ENCODE data around the gene ABLIM1.

Gene ABLIM1

GRCh38 chr10:114544045-114544659 is 113.9 kb downstream of the ABLIM1 start:
- DNase-seq (ENCODE audit: low read depth): no peak

- no peak for DNase-seq (ENCODE audit: low read depth)
Observed at GRCh38 chr10:114543456-114543855, 114.6 kb downstream of the ABLIM1 start.

- no peak for DNase-seq (ENCODE audit: low read depth)
Observed at GRCh38 chr10:114542373-114542772, 115.7 kb downstream of the ABLIM1 start.

- peak; percentile 4 for DNase-seq (ENCODE audit: low read depth)
Observed at GRCh38 chr10:114541797-114542160, 116.3 kb downstream of the ABLIM1 start.

- peak; percentile 15 for DNase-seq (ENCODE audit: low read depth)
Observed at GRCh38 chr10:114541081-114541796, 116.8 kb downstream of the ABLIM1 start.

- no peak for DNase-seq (ENCODE audit: low read depth)
Observed at GRCh38 chr10:114540236-114540635, 117.8 kb downstream of the ABLIM1 start.

- no peak for DNase-seq (ENCODE audit: low read depth)
Observed at GRCh38 chr10:114539623-114540022, 118.5 kb downstream of the ABLIM1 start.

- DNase-seq (ENCODE audit: low read depth): no peak
Observed at GRCh38 chr10:114538181-114538906, 119.7 kb downstream of the ABLIM1 start.

- no peak for DNase-seq (ENCODE audit: low read depth)
Observed at GRCh38 chr10:114537736-114538135, 120.3 kb downstream of the ABLIM1 start.

GRCh38 chr10:114534571-114534981 is 123.5 kb downstream of the ABLIM1 start:
- no peak for DNase-seq (ENCODE audit: low read depth)

- DNase-seq (ENCODE audit: low read depth): no peak
Observed at GRCh38 chr10:114532226-114532625, 125.8 kb downstream of the ABLIM1 start.

GRCh38 chr10:114526504-114527238 is 131.4 kb downstream of the ABLIM1 start:
- DNase-seq (ENCODE audit: low read depth): peak; percentile 16

GRCh38 chr10:114526126-114526503 is 132.0 kb downstream of the ABLIM1 start:
- no peak for DNase-seq (ENCODE audit: low read depth)

- DNase-seq (ENCODE audit: low read depth): no peak
Observed at GRCh38 chr10:114525368-114525949, 132.6 kb downstream of the ABLIM1 start.

- DNase-seq (ENCODE audit: low read depth): no peak
Observed at GRCh38 chr10:114523876-114524275, 134.2 kb downstream of the ABLIM1 start.

- no peak for DNase-seq (ENCODE audit: low read depth)
Observed at GRCh38 chr10:114521255-114521654, 136.8 kb downstream of the ABLIM1 start.

GRCh38 chr10:114520453-114520852 is 137.6 kb downstream of the ABLIM1 start:
- DNase-seq (ENCODE audit: low read depth): peak; percentile 74

- DNase-seq (ENCODE audit: low read depth): no peak
Observed at GRCh38 chr10:114519756-114520293, 138.2 kb downstream of the ABLIM1 start.

- no peak for DNase-seq (ENCODE audit: low read depth)
Observed at GRCh38 chr10:114519306-114519669, 138.8 kb downstream of the ABLIM1 start.

- no peak for DNase-seq (ENCODE audit: low read depth)
Observed at GRCh38 chr10:114518401-114519305, 139.4 kb downstream of the ABLIM1 start.

Measured in fibroblast of gingiva (primary cell).